Measurements from ENCODE around the gene FHIP1A. TPM values are rescaled to one million over a fixed set of nuclear protein-coding genes. Genes with fewer than 3 reads are reported as not detected.

The FHIP1A gene
- total and polyA plus RNA-seq, 2 of the 13 experiments (the other 11 are each of a cell fraction or from before 2014, with no cell fraction given) = 4.1 to 6.2 TPM

DNA sequence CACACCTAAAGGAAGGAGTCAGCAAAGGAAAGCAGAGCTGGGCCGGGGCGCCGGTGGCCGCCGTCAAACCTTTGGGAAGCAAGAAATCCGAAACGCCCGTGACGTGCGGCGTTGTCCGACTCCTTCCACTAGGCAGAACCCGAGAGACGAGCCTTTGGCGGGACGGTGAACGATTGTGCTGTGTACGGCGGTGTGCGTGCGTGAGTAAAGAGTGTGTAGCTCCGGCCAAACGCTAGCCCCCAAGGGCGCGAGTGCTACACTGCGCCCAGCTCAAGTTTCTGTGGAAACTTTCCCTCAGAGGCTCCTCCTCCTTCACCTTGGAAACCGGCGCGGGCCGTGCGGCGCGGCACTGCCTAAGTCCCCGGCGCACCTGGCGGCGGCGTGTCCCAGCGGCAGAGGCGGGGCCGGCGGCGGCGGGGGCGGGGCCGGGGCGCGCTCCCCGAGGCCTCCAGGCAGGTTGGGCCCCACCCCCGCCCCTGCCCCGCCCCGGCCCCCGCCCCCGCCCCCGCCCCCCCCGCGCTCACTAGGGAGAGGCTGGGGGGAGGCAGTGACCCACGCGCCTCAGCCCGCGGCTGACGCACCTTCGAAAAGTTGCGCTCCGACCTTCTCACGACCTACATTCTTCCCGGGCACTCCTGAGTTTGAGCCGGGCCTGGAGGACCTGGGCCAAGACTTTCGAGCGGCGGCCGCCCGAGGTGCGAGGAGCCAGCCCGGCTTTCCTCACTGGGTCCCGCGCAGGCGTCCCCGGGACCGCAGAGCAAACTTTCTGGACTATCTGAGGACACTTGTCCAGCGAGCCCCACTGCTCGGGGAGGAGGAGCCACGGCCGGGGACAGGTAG, at the start of gene FHIP1A (continued):
- TF ChIP-seq, protein P1, sequence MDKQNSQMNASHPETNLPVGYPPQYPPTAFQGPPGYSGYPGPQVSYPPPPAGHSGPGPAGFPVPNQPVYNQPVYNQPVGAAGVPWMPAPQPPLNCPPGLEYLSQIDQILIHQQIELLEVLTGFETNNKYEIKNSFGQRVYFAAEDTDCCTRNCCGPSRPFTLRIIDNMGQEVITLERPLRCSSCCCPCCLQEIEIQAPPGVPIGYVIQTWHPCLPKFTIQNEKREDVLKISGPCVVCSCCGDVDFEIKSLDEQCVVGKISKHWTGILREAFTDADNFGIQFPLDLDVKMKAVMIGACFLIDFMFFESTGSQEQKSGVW (CRISPR knock-in tag; IDR thresholded peaks at IDR 0.05; ENCODE audit: borderline replicate concordance) = no peak
- TF ChIP-seq SMAD1 (CRISPR knock-in tag; IDR thresholded peaks at IDR 0.05; ENCODE audit: borderline replicate concordance, low read depth) (no peak), NPAS2 (CRISPR knock-in tag; IDR thresholded peaks at IDR 0.05; ENCODE audit: borderline replicate concordance) (no peak), ZNF552 (CRISPR knock-in tag; IDR thresholded peaks at IDR 0.05; ENCODE audit: borderline replicate concordance) (no peak), ZBTB38 (CRISPR knock-in tag; IDR thresholded peaks at IDR 0.05) (no peak; the same call in 1 of the 2 replicates), HNRNPH1 (optimal IDR thresholded peaks at IDR 0.05; ENCODE audit: low read depth, low read length) (no peak), SRSF9 (IDR thresholded peaks at IDR 0.05; ENCODE audit: borderline replicate concordance, insufficient read depth, low read depth, low read length, poor library complexity, severe bottlenecking) (no peak), KDM2A (CRISPR knock-in tag; IDR thresholded peaks at IDR 0.05; ENCODE audit: borderline replicate concordance, low read depth) (no peak), PPARG (CRISPR knock-in tag; conservative IDR thresholded peaks at IDR 0.05) (0 out of 2 replicates have a peak, but pooled peaks have one; percentile 7), ZNF337 (CRISPR knock-in tag; IDR thresholded peaks at IDR 0.05; ENCODE audit: borderline replicate concordance, low read depth) (no peak), ZFP82 (CRISPR knock-in tag; IDR thresholded peaks at IDR 0.05; ENCODE audit: borderline replicate concordance) (no peak), PHF20 (CRISPR knock-in tag; IDR thresholded peaks at IDR 0.05) (no peak)
- TF ChIP-seq, protein P2, sequence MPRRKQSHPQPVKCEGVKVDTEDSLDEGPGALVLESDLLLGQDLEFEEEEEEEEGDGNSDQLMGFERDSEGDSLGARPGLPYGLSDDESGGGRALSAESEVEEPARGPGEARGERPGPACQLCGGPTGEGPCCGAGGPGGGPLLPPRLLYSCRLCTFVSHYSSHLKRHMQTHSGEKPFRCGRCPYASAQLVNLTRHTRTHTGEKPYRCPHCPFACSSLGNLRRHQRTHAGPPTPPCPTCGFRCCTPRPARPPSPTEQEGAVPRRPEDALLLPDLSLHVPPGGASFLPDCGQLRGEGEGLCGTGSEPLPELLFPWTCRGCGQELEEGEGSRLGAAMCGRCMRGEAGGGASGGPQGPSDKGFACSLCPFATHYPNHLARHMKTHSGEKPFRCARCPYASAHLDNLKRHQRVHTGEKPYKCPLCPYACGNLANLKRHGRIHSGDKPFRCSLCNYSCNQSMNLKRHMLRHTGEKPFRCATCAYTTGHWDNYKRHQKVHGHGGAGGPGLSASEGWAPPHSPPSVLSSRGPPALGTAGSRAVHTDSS (CRISPR knock-in tag; conservative IDR thresholded peaks at IDR 0.05) = no peak
- TF ChIP-seq, protein P3, sequence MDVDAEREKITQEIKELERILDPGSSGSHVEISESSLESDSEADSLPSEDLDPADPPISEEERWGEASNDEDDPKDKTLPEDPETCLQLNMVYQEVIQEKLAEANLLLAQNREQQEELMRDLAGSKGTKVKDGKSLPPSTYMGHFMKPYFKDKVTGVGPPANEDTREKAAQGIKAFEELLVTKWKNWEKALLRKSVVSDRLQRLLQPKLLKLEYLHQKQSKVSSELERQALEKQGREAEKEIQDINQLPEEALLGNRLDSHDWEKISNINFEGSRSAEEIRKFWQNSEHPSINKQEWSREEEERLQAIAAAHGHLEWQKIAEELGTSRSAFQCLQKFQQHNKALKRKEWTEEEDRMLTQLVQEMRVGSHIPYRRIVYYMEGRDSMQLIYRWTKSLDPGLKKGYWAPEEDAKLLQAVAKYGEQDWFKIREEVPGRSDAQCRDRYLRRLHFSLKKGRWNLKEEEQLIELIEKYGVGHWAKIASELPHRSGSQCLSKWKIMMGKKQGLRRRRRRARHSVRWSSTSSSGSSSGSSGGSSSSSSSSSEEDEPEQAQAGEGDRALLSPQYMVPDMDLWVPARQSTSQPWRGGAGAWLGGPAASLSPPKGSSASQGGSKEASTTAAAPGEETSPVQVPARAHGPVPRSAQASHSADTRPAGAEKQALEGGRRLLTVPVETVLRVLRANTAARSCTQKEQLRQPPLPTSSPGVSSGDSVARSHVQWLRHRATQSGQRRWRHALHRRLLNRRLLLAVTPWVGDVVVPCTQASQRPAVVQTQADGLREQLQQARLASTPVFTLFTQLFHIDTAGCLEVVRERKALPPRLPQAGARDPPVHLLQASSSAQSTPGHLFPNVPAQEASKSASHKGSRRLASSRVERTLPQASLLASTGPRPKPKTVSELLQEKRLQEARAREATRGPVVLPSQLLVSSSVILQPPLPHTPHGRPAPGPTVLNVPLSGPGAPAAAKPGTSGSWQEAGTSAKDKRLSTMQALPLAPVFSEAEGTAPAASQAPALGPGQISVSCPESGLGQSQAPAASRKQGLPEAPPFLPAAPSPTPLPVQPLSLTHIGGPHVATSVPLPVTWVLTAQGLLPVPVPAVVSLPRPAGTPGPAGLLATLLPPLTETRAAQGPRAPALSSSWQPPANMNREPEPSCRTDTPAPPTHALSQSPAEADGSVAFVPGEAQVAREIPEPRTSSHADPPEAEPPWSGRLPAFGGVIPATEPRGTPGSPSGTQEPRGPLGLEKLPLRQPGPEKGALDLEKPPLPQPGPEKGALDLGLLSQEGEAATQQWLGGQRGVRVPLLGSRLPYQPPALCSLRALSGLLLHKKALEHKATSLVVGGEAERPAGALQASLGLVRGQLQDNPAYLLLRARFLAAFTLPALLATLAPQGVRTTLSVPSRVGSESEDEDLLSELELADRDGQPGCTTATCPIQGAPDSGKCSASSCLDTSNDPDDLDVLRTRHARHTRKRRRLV (CRISPR knock-in tag; IDR thresholded peaks at IDR 0.05) = no peak
- TF ChIP-seq, protein P4, sequence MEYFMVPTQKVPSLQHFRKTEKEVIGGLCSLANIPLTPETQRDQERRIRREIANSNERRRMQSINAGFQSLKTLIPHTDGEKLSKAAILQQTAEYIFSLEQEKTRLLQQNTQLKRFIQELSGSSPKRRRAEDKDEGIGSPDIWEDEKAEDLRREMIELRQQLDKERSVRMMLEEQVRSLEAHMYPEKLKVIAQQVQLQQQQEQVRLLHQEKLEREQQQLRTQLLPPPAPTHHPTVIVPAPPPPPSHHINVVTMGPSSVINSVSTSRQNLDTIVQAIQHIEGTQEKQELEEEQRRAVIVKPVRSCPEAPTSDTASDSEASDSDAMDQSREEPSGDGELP (IDR thresholded peaks at IDR 0.05; ENCODE audit: borderline replicate concordance, low read depth) = no peak
- TF ChIP-seq, protein P5, sequence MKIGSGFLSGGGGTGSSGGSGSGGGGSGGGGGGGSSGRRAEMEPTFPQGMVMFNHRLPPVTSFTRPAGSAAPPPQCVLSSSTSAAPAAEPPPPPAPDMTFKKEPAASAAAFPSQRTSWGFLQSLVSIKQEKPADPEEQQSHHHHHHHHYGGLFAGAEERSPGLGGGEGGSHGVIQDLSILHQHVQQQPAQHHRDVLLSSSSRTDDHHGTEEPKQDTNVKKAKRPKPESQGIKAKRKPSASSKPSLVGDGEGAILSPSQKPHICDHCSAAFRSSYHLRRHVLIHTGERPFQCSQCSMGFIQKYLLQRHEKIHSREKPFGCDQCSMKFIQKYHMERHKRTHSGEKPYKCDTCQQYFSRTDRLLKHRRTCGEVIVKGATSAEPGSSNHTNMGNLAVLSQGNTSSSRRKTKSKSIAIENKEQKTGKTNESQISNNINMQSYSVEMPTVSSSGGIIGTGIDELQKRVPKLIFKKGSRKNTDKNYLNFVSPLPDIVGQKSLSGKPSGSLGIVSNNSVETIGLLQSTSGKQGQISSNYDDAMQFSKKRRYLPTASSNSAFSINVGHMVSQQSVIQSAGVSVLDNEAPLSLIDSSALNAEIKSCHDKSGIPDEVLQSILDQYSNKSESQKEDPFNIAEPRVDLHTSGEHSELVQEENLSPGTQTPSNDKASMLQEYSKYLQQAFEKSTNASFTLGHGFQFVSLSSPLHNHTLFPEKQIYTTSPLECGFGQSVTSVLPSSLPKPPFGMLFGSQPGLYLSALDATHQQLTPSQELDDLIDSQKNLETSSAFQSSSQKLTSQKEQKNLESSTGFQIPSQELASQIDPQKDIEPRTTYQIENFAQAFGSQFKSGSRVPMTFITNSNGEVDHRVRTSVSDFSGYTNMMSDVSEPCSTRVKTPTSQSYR (CRISPR knock-in tag; IDR thresholded peaks at IDR 0.05; ENCODE audit: borderline replicate concordance) = no peak

All from HepG2 (cell line).